Gastrocnemius medialis (tissue), 4 donors: ENCODE data around the gene ZNF716. TPM values are rescaled to one million over a fixed set of nuclear protein-coding genes. Genes with fewer than 3 reads are reported as not detected.
"Not testable (repeated sequence)": the region's sequence is repeated elsewhere in the genome, so short reads cannot be mapped to it uniquely, and the experiment has no call there.

Source experiments
- ATAC-seq, 2 donors: fragments of 150-250 bp; one replicate each; pipeline ENCODE4 v1.9.1; 2016
- DNase-seq, 2 donors: peaks; one replicate each; pipeline ENCODE4 v3.0.0-alpha.2; 2019
- H3K27ac ChIP-seq, 4 donors: fragments of 200-600 bp; sonication (generic); 1 replicate in 1 of 4; 2 replicates in 3 of 4; pipeline ENCODE4 v1.5.1; 2016 to 2018; ENCODE audit warnings: mild to moderate bottlenecking in 2 of 4, moderate library complexity in 1 of 4
- H3K27me3 ChIP-seq, 3 donors: fragments of 200-600 bp; sonication (generic) in 2 of 3; 1 replicate in 1 of 3; 2 replicates in 2 of 3; pipeline versions ENCODE4 v1.5.1 to v1.6.0; 2016 to 2019; ENCODE audit warnings: mild to moderate bottlenecking in 1 of 3, moderate library complexity in 1 of 3
- H3K36me3 ChIP-seq, 2 donors: fragments of 200-600 bp; sonication (generic) in 1 of 2; one replicate each; pipeline ENCODE4 v1.5.1; 2017 to 2018
- H3K4me1 ChIP-seq, 2 donors: fragments of 200-600 bp; sonication (generic) in 1 of 2; one replicate each; pipeline ENCODE4 v1.5.1; 2016 to 2017; ENCODE audit warnings: mild to moderate bottlenecking in 2 of 2
- H3K4me3 ChIP-seq, 4 donors: fragments of 200-600 bp; sonication (generic) in 3 of 4; 1 replicate in 1 of 4; 2 replicates in 3 of 4; pipeline ENCODE4 v1.5.1; 2016 to 2019; ENCODE audit warnings: mild to moderate bottlenecking in 2 of 4
- H3K9me3 ChIP-seq, 3 donors: fragments of 200-600 bp; sonication (generic) in 2 of 3; 1 replicate in 1 of 3; 2 replicates in 2 of 3; pipeline ENCODE4 v1.5.1; 2016 to 2019
- CTCF ChIP-seq, 5 experiments: fragments of 450-650 bp in 3 of 5; fragments of 200-600 bp in 2 of 5; sonication (generic) in 2 of 5; IDR thresholded peaks in 4 of 5; conservative IDR thresholded peaks in 1 of 5; 1 replicate in 4 of 5; 2 replicates in 1 of 5; pipeline ENCODE4 v1.5.1; 2016 to 2019; ENCODE audit warnings: antibody characterized with exemption in 5 of 5, mild to moderate bottlenecking in 3 of 5, moderate library complexity in 3 of 5
- POLR2A ChIP-seq, 2 donors: fragments of 450-650 bp; IDR thresholded peaks; one replicate each; pipeline ENCODE4 v1.6.1; 2017; ENCODE audit warnings: antibody characterized with exemption in 2 of 2, mild to moderate bottlenecking in 2 of 2, moderate library complexity in 2 of 2
- in situ Hi-C, 4 donors: fragments of 200-750 bp; cut with MboI; loops; one replicate each; pipeline versions ENCODE4 v1.15.0 to v1.8.0; 2017; ENCODE audit warnings: low sequenced_read_pairs in 4 of 4
- intact Hi-C: fragments of 100-400 bp; cut with DNase I; formaldehyde crosslinking; loops from one replicate; pipeline ENCODE4 v1.15.1; 2023; ENCODE audit warnings: low total_unique reads
- total RNA-seq, 4 donors: library from RNA; depleted of rRNA; stranded (reverse); fragments of >200 nt; gene quantifications; one replicate each; pipeline versions ENCODE4 v1.1.0 to v1.2.3, GENCODE V29; 2016

The ZNF716 gene
- total RNA-seq, 4 donors from 2014 or later = not detected

GRCh38 chr7:57443567-57443966, 6.4 kb upstream of the ZNF716 start:
- DNase-seq (no peak), ATAC-seq (no peak)
- in situ Hi-C loops = no loop called here
- Histone ChIP-seq H3K4me3 (no peak overlapping the region), H3K36me3 (no peaks in the 10 kb centered on the region), H3K4me1 (no peaks in the 10 kb centered on the region), H3K9me3 (no peaks in the 10 kb centered on the region), H3K27ac (no peak overlapping the region), H3K27me3 (no peaks in the 10 kb centered on the region)
- intact Hi-C loops = no loop called here
- TF ChIP-seq CTCF (IDR thresholded peaks at IDR 0.05 in 4 of 5, conservative IDR thresholded peaks at IDR 0.05 in 1 of 5) (no peak), POLR2A (IDR thresholded peaks at IDR 0.05) (no peak)

GRCh38 chr7:57469186-57469828, 19.3 kb downstream of the ZNF716 start:
- H3K27ac ChIP-seq, in situ Hi-C loops, H3K36me3 ChIP-seq, H3K4me3 ChIP-seq, intact Hi-C loops, H3K4me1 ChIP-seq, DNase-seq, ATAC-seq, H3K27me3 ChIP-seq: not testable (repeated sequence)
- H3K9me3 ChIP-seq = peaks cover 0 to 22% (median 12%) of the 10 kb centered on the region in 3 donors

- H3K36me3 ChIP-seq, H3K4me3 ChIP-seq, H3K27ac ChIP-seq, H3K9me3 ChIP-seq, H3K4me1 ChIP-seq, in situ Hi-C loops, ATAC-seq, DNase-seq, H3K27me3 ChIP-seq: not testable (repeated sequence)
- intact Hi-C loops = loop anchor here (5.0 kb wide), 1 partner anchor 173 kb away; no protein-coding TSS in a partner anchor
These were observed 30.3 kb downstream of the ZNF716 start for GRCh38 chr7:57480304-57480703.

- intact Hi-C loops, H3K36me3 ChIP-seq, H3K4me1 ChIP-seq, in situ Hi-C loops, H3K27me3 ChIP-seq, H3K4me3 ChIP-seq, DNase-seq, ATAC-seq, H3K9me3 ChIP-seq, H3K27ac ChIP-seq: not testable (repeated sequence)
These were observed 35.0 kb downstream of the ZNF716 start for GRCh38 chr7:57485022-57485421.

GRCh38 chr7:57487957-57488356, 38.0 kb downstream of the ZNF716 start:
- H3K4me3 ChIP-seq = no peak overlapping the region
- no peak overlapping the region for H3K27ac ChIP-seq
- no peak for ATAC-seq
- H3K36me3 ChIP-seq = no peaks in the 10 kb centered on the region
- H3K9me3 ChIP-seq = no peaks in the 10 kb centered on the region
- intact Hi-C loops (no loop called here), in situ Hi-C loops (no loop called here)
- H3K27me3 ChIP-seq = no peaks in the 10 kb centered on the region
- TF ChIP-seq CTCF (IDR thresholded peaks at IDR 0.05 in 4 of 5, conservative IDR thresholded peaks at IDR 0.05 in 1 of 5) = no peak
- no peaks in the 10 kb centered on the region for H3K4me1 ChIP-seq
- no peak for DNase-seq

GRCh38 chr7:57495111-57495510, 45.1 kb downstream of the ZNF716 start:
- intact Hi-C loops, H3K9me3 ChIP-seq, in situ Hi-C loops, ATAC-seq, H3K4me1 ChIP-seq, H3K36me3 ChIP-seq, DNase-seq, H3K27ac ChIP-seq, H3K4me3 ChIP-seq, H3K27me3 ChIP-seq: not testable (repeated sequence)

- intact Hi-C loops = no loop called here
- H3K4me1 ChIP-seq = no peaks in the 10 kb centered on the region
- in situ Hi-C loops = no loop called here
- H3K9me3 ChIP-seq = no peaks in the 10 kb centered on the region
- TF ChIP-seq POLR2A (IDR thresholded peaks at IDR 0.05) = no peak
- no peak for TF ChIP-seq CTCF (IDR thresholded peaks at IDR 0.05 in 4 of 5, conservative IDR thresholded peaks at IDR 0.05 in 1 of 5)
- H3K27me3 ChIP-seq = no peaks in the 10 kb centered on the region
- ATAC-seq = no peak
- no peak overlapping the region for H3K27ac ChIP-seq
- H3K36me3 ChIP-seq = no peaks in the 10 kb centered on the region
- no peak for DNase-seq
- no peak overlapping the region for H3K4me3 ChIP-seq
These were observed 46.4 kb downstream of the ZNF716 start for GRCh38 chr7:57496395-57496794.
